Measurements from ENCODE around the gene TRIM54.
"Not testable (repeated sequence)": the region's sequence is repeated elsewhere in the genome, so short reads cannot be mapped to it uniquely, and the experiment has no call there.

The TRIM54 gene

GRCh38 chr2:27322766-27323595, 40.8 kb downstream of the TRIM54 start, which contains the start of gene MPV17:
TSS of gene MPV17 (minus strand) at chr2:27323097. CDS start at chr2:27322517, 580 bp downstream.
- Histone ChIP-seq H3K27ac (ENCODE audit: insufficient read depth, low read depth, low read length, poor library complexity, severe bottlenecking) (peak within 1 kb of the TSS; percentile 83), H3K4me3 (ENCODE audit: insufficient read depth, low read depth, low read length) (peak within 1 kb of the TSS; percentile 89), H3K36me3 (ENCODE audit: control insufficient read depth, insufficient read depth, low read length) (peaks cover 8% of the 10 kb centered on the region), H3K9me3 (ENCODE audit: control insufficient read depth, low read length) (no peaks in the 10 kb centered on the region), H3K27me3 (ENCODE audit: control insufficient read depth, insufficient read depth, low read length, poor library complexity, severe bottlenecking) (no peaks in the 10 kb centered on the region), H3K4me1 (ENCODE audit: control insufficient read depth, insufficient read depth, low read length) (peaks cover 5% of the 10 kb centered on the region)
- WGBS, 2 experiments = 2% methylated on average over 38 to 39 of the region's 39 CpGs

GRCh38 chr2:27323596-27324285, 41.5 kb downstream of the TRIM54 start:
- Histone ChIP-seq H3K27ac (ENCODE audit: insufficient read depth, low read depth, low read length, poor library complexity, severe bottlenecking) (peak overlapping the region; percentile 83), H3K4me1 (ENCODE audit: control insufficient read depth, insufficient read depth, low read length) (peaks cover 5% of the 10 kb centered on the region), H3K4me3 (ENCODE audit: insufficient read depth, low read depth, low read length) (peak overlapping the region; percentile 89), H3K36me3 (ENCODE audit: control insufficient read depth, insufficient read depth, low read length) (peaks cover 15% of the 10 kb centered on the region), H3K9me3 (ENCODE audit: control insufficient read depth, low read length) (no peaks in the 10 kb centered on the region), H3K27me3 (ENCODE audit: control insufficient read depth, insufficient read depth, low read length, poor library complexity, severe bottlenecking) (no peaks in the 10 kb centered on the region)
- 42 to 47% methylated on average over 5 of the region's 5 CpGs for WGBS, 2 experiments

GRCh38 chr2:27324720-27325119, 42.5 kb downstream of the TRIM54 start:
- no peak overlapping the region for H3K4me3 ChIP-seq (ENCODE audit: insufficient read depth, low read depth, low read length)
- no peaks in the 10 kb centered on the region for H3K9me3 ChIP-seq (ENCODE audit: control insufficient read depth, low read length)
- 96% methylated on average over 5 of the region's 5 CpGs for WGBS, 2 experiments
- H3K36me3 ChIP-seq (ENCODE audit: control insufficient read depth, insufficient read depth, low read length) = peaks cover 23% of the 10 kb centered on the region
- peaks cover 5% of the 10 kb centered on the region for H3K4me1 ChIP-seq (ENCODE audit: control insufficient read depth, insufficient read depth, low read length)
- H3K27me3 ChIP-seq (ENCODE audit: control insufficient read depth, insufficient read depth, low read length, poor library complexity, severe bottlenecking) = no peaks in the 10 kb centered on the region
- H3K27ac ChIP-seq (ENCODE audit: insufficient read depth, low read depth, low read length, poor library complexity, severe bottlenecking) = no peak overlapping the region

GRCh38 chr2:27335311-27335710, 53.1 kb downstream of the TRIM54 start:
- Histone ChIP-seq H3K4me3 (ENCODE audit: insufficient read depth, low read depth, low read length) (no peak overlapping the region), H3K36me3 (ENCODE audit: control insufficient read depth, insufficient read depth, low read length) (peaks cover 69% of the 10 kb centered on the region), H3K9me3 (ENCODE audit: control insufficient read depth, low read length) (no peaks in the 10 kb centered on the region), H3K4me1 (ENCODE audit: control insufficient read depth, insufficient read depth, low read length) (no peaks in the 10 kb centered on the region), H3K27me3 (ENCODE audit: control insufficient read depth, insufficient read depth, low read length, poor library complexity, severe bottlenecking) (no peaks in the 10 kb centered on the region), H3K27ac (ENCODE audit: insufficient read depth, low read depth, low read length, poor library complexity, severe bottlenecking) (no peak overlapping the region)
- WGBS, 2 experiments = 93 to 94% methylated on average over 3 of the region's 3 CpGs

GRCh38 chr2:27336173-27336572, 53.9 kb downstream of the TRIM54 start:
- H3K27ac ChIP-seq (ENCODE audit: insufficient read depth, low read depth, low read length, poor library complexity, severe bottlenecking) = no peak overlapping the region
- 96 to 97% methylated on average over 7 of the region's 7 CpGs for WGBS, 2 experiments
- H3K36me3 ChIP-seq (ENCODE audit: control insufficient read depth, insufficient read depth, low read length) = peaks cover 73% of the 10 kb centered on the region
- no peaks in the 10 kb centered on the region for H3K27me3 ChIP-seq (ENCODE audit: control insufficient read depth, insufficient read depth, low read length, poor library complexity, severe bottlenecking)
- no peaks in the 10 kb centered on the region for H3K9me3 ChIP-seq (ENCODE audit: control insufficient read depth, low read length)
- H3K4me3 ChIP-seq (ENCODE audit: insufficient read depth, low read depth, low read length) = no peak overlapping the region
- no peaks in the 10 kb centered on the region for H3K4me1 ChIP-seq (ENCODE audit: control insufficient read depth, insufficient read depth, low read length)

- Histone ChIP-seq H3K27me3 (ENCODE audit: control insufficient read depth, insufficient read depth, low read length, poor library complexity, severe bottlenecking) (no peaks in the 10 kb centered on the region), H3K4me1 (ENCODE audit: control insufficient read depth, insufficient read depth, low read length) (no peaks in the 10 kb centered on the region), H3K36me3 (ENCODE audit: control insufficient read depth, insufficient read depth, low read length) (peaks cover 7% of the 10 kb centered on the region), H3K27ac (ENCODE audit: insufficient read depth, low read depth, low read length, poor library complexity, severe bottlenecking) (no peak overlapping the region), H3K4me3 (ENCODE audit: insufficient read depth, low read depth, low read length) (no peak overlapping the region), H3K9me3 (ENCODE audit: control insufficient read depth, low read length) (no peaks in the 10 kb centered on the region)
- 87 to 92% methylated on average over 2 of the region's 2 CpGs for WGBS, 2 experiments
These were observed 65.4 kb downstream of the TRIM54 start for GRCh38 chr2:27347641-27348040.

GRCh38 chr2:27350106-27350693, 68.0 kb downstream of the TRIM54 start:
- no peaks in the 10 kb centered on the region for H3K36me3 ChIP-seq (ENCODE audit: control insufficient read depth, insufficient read depth, low read length)
- H3K9me3 ChIP-seq (ENCODE audit: control insufficient read depth, low read length) = no peaks in the 10 kb centered on the region
- H3K27ac ChIP-seq (ENCODE audit: insufficient read depth, low read depth, low read length, poor library complexity, severe bottlenecking) = no peak overlapping the region
- H3K27me3 ChIP-seq (ENCODE audit: control insufficient read depth, insufficient read depth, low read length, poor library complexity, severe bottlenecking) = no peaks in the 10 kb centered on the region
- H3K4me3 ChIP-seq (ENCODE audit: insufficient read depth, low read depth, low read length) = no peak overlapping the region
- H3K4me1 ChIP-seq (ENCODE audit: control insufficient read depth, insufficient read depth, low read length) = no peaks in the 10 kb centered on the region
- WGBS, 2 experiments = 96% methylated on average over 7 of the region's 7 CpGs

GRCh38 chr2:27351802-27352598, 69.8 kb downstream of the TRIM54 start:
- Histone ChIP-seq H3K4me3 (ENCODE audit: insufficient read depth, low read depth, low read length) (no peak overlapping the region), H3K27ac (ENCODE audit: insufficient read depth, low read depth, low read length, poor library complexity, severe bottlenecking) (no peak overlapping the region), H3K9me3 (ENCODE audit: control insufficient read depth, low read length) (no peaks in the 10 kb centered on the region), H3K27me3 (ENCODE audit: control insufficient read depth, insufficient read depth, low read length, poor library complexity, severe bottlenecking) (no peaks in the 10 kb centered on the region), H3K36me3 (ENCODE audit: control insufficient read depth, insufficient read depth, low read length) (no peaks in the 10 kb centered on the region), H3K4me1 (ENCODE audit: control insufficient read depth, insufficient read depth, low read length) (peaks cover 4% of the 10 kb centered on the region)
- 91 to 95% methylated on average over 6 of the region's 6 CpGs for WGBS, 2 experiments

- not testable (repeated sequence) for H3K36me3 ChIP-seq (ENCODE audit: control insufficient read depth, insufficient read depth, low read length); H3K27me3 ChIP-seq (ENCODE audit: control insufficient read depth, insufficient read depth, low read length, poor library complexity, severe bottlenecking); H3K4me3 ChIP-seq (ENCODE audit: insufficient read depth, low read depth, low read length); H3K9me3 ChIP-seq (ENCODE audit: control insufficient read depth, low read length); H3K4me1 ChIP-seq (ENCODE audit: control insufficient read depth, insufficient read depth, low read length); H3K27ac ChIP-seq (ENCODE audit: insufficient read depth, low read depth, low read length, poor library complexity, severe bottlenecking)
- 90 to 94% methylated on average over 5 of the region's 5 CpGs for WGBS, 2 experiments
These were observed 71.1 kb downstream of the TRIM54 start for GRCh38 chr2:27353386-27353761.
